Ishikawa (cell line): Measurements from ENCODE around the gene CPA5.

ENCODE experiments used
- CEBPB ChIP-seq: IDR thresholded peaks from 2 replicates; pipeline ENCODE4 v1.6.1; 2012
- CREB1 ChIP-seq: IDR thresholded peaks from 2 replicates; pipeline ENCODE4 v1.6.1; 2012; ENCODE audit warnings: low read depth
- EGR1 ChIP-seq: IDR thresholded peaks from 2 replicates; pipeline ENCODE4 v1.6.1; 2012
- EP300 ChIP-seq: IDR thresholded peaks from 2 replicates; pipeline ENCODE4 v1.6.1; 2012; ENCODE audit warnings: borderline replicate concordance
- FOXM1 ChIP-seq: IDR thresholded peaks from 2 replicates; pipeline ENCODE4 v1.6.1; 2012; ENCODE audit warnings: low read depth, borderline replicate concordance
- MAX ChIP-seq: IDR thresholded peaks from 2 replicates; pipeline ENCODE4 v1.6.1; 2012
- NFIC ChIP-seq: IDR thresholded peaks from 2 replicates; pipeline ENCODE4 v1.6.1; 2012
- RAD21 ChIP-seq: IDR thresholded peaks from 2 replicates; pipeline ENCODE4 v1.6.1; 2012; ENCODE audit warnings: low read depth
- REST ChIP-seq: IDR thresholded peaks from 2 replicates; pipeline ENCODE4 v1.6.1; 2012; ENCODE audit warnings: low read depth, mild to moderate bottlenecking
- TAF1 ChIP-seq: IDR thresholded peaks from 2 replicates; pipeline ENCODE4 v1.6.1; 2012; ENCODE audit warnings: low read depth, mild to moderate bottlenecking
- TCF12 ChIP-seq: IDR thresholded peaks from 2 replicates; pipeline ENCODE4 v1.6.1; 2012; ENCODE audit warnings: low read depth
- TEAD4 ChIP-seq: IDR thresholded peaks from 2 replicates; pipeline ENCODE4 v1.6.1; 2012
- USF1 ChIP-seq: IDR thresholded peaks from 2 replicates; pipeline ENCODE4 v1.6.1; 2012
- YY1 ChIP-seq: IDR thresholded peaks from 2 replicates; pipeline ENCODE4 v1.6.1; 2012; ENCODE audit warnings: low read depth
- ZBTB7A ChIP-seq: IDR thresholded peaks from 2 replicates; pipeline ENCODE4 v1.6.1; 2012; ENCODE audit warnings: low read depth

Gene CPA5

GRCh38 chr7:130358471-130358870 is 13.9 kb downstream of the CPA5 start:
- TF ChIP-seq EP300 (no peak), REST (no peak), USF1 (no peak), CREB1 (no peak), FOXM1 (no peak)

- no peak for TF ChIP-seq ZBTB7A
- TF ChIP-seq TEAD4, result no peak
- TF ChIP-seq NFIC, result no peak
- TF ChIP-seq TAF1, result no peak
- no peak for TF ChIP-seq EGR1
- no peak for TF ChIP-seq FOXM1
- TF ChIP-seq CEBPB, result no peak
- TF ChIP-seq MAX, result no peak
- no peak for TF ChIP-seq REST
- no peak for TF ChIP-seq CREB1
- no peak for TF ChIP-seq USF1
- no peak for TF ChIP-seq EP300
- TF ChIP-seq RAD21, result no peak
- TF ChIP-seq YY1, result no peak
- no peak for TF ChIP-seq TCF12
Observed at GRCh38 chr7:130359276-130359857, 14.8 kb downstream of the CPA5 start.

GRCh38 chr7:130360518-130360917 is 15.9 kb downstream of the CPA5 start:
- TF ChIP-seq FOXM1, result no peak
- TF ChIP-seq MAX, result no peak

- TF ChIP-seq CREB1, result no peak
- no peak for TF ChIP-seq REST
- no peak for TF ChIP-seq EP300
- no peak for TF ChIP-seq NFIC
- TF ChIP-seq YY1, result no peak
- TF ChIP-seq TEAD4, result no peak
- no peak for TF ChIP-seq FOXM1
- no peak for TF ChIP-seq MAX
- no peak for TF ChIP-seq TAF1
- no peak for TF ChIP-seq USF1
- TF ChIP-seq RAD21, result no peak
- no peak for TF ChIP-seq ZBTB7A
- TF ChIP-seq EGR1, result no peak
- no peak for TF ChIP-seq TCF12
Observed at GRCh38 chr7:130361681-130362080, 17.1 kb downstream of the CPA5 start.
